ENCODE data around the gene SCAF1.
"Not testable (repeated sequence)": the region's sequence is repeated elsewhere in the genome, so short reads cannot be mapped to it uniquely, and the experiment has no call there.

Gene SCAF1

DNA sequence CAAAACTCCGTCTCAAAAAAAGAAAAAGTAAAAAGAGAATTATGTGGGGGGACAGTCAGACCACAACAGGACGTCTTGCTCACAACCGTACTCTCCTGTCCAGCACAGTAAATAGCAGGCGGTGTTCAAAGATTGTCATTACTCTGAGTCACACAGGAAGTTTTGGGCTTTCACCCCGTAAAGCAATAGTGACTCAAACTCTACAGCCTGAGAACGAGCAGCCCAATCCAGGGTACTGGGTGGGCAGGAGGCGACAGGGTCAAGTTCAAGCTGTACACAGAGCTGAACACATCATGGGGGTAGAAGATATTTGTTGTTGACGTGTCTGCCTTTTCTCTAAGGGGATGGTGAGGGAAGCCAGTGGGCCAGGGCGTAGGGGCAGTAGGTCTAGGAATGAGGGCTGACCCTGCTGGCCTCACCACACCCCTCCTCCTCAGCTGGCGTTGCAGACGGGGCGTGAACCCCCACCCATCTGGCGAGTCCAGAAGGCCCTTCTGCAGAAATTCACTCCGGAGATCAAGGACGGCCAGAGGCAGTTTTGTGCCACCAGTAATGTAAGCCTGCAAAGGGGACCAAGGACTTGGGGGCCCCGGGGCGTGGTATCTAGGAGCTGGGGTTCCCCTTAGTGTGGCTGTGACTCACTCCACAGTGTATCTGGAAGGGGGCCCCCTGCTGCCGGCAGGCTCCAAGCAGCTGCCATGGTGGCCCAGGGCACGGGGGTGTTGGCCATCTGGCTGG is 27.7 kb upstream of the SCAF1 start:
- FAIRE-seq: no peak

DNA sequence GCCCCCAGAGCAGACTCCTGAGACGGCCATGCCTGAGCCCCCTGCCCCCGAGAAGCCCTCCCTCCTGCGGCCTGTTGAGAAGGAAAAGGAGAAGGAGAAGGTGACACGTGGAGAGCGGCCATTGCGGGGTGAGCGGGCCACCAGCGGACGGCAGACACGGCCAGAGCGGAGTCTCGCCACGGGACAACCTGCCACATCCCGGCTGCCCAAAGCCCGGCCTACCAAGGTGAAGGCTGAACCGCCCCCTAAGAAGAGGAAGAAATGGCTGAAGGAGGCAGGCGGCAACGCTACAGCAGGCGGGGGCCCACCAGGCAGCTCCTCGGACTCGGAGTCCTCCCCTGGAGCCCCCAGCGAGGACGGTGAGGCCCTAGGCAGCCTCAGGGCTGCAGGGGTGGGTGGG is 26.1 kb upstream of the SCAF1 start:
- no peak for FAIRE-seq

DNA sequence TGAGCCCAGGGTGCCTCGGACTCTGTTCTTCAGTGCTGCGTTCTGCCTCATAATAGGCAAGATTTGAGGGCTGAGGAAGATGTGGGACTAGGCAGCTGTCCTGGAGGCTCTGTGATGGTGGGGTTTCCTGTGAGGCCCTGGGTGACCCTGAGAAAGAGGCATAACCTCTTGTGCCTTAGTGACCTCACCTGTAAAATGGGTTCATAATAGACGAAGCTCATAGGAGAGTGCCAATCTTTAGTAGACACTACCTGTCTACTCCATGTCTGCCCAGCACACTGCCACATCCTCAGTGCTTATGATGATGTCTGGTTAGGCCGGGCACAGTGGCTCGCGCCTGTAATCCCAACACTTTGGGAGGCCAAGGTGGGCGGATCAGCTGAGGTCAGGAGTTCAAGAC is 25.5 kb upstream of the SCAF1 start:
- FAIRE-seq: no peak

DNA sequence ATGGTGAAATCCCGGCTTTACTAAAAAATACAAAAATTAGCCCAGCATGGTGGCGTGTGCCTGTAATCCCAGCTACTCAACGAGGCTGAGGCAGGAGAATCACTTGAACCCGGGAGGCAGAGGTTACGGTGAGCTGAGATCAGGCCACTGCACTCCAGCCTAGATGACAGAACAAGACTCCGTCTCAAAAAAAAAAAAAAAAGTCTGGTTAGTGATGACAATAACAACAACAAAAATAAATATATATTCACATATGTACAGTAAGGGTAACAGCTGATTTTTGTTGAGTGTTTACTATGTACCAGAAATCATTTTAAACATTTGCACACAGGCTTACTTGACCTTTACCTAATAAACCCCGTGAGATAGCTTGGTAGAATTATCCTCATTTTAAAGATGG is 25.1 kb upstream of the SCAF1 start:
- no peak for FAIRE-seq

DNA sequence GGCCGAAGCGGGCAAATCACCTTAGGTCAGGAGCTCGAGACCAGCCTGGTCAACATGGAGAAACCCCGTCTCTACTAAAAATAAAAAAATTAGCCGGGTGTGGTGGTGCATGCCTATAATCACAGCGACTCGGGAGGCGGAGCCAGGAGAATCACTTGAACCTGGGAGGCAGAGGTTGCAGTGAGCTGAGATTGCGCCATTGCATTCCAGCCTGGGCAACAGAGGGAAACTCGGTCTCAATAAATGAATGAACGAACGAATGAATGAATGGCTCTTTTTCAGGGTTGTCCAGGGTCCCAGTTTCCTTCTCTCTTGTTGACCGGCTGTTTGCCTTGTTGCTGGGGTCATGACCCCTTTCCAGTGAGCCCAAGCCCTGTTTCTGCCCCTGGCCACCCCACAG is 24.1 kb upstream of the SCAF1 start:
- not testable (repeated sequence) for FAIRE-seq

DNA sequence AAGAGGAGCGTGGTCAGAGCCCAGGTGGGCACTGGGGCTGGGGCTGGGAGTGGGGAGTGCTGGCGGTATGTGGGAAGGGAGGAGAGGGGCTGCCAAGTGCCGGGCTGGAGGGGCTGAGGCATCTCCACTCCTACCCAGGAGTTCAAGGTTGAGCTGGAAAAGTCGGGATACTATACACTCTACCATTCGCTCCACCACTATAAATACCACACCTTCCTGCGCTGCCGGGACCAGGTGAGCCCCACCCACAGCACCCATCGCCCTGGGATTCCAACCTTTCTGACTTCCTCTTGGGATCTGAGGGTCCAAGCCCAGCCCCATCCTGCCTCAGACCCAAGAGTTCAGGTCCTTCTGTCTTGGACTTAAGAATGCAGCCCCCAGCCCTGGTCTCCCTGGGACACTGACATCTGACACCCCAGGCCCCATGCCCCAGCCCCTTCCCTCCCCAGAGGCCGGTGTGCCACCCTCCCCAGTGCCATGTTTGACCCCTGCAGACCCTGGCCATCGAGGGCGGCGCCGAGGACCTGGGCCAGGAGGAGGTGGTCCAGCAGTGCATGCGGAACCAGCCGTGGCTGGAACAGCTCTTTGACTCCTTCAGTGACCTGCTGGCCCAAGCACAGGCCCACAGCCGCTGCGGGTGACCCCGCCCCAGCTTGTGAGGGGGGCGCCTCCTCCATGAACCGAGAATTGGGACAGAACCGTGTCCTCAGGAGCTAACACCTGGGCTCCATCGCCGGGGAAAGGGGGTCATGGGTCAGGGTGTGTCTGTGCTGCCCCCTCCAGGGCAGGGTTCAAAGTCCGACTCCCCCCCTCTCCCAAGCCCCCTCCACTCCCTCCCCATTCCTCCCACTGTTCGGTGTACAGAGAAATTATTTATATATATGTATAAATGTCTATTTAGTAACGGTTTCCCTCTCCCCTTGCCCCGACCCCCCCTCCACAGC is 16.8 kb upstream of the SCAF1 start:
- FAIRE-seq: no peak

DNA sequence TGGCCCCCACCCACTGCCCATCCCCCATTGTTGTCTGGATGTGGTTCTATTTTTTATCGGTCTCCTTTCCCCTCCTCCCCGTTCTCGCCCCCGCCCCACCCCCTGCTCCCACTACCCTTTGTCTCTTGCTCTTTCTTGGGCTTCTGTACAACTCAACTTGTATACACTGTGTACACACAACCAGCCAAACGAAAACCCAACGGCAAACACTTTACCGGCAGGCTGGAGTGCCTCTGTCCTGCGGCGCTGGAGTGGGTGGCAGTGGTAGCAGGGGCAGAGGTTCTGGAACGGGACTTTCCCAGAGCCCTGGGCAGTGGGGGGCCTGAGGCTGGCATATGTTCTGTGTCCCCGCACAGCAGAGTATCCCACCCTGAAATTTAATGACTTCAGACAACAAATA is 15.8 kb upstream of the SCAF1 start:
- FAIRE-seq: no peak

DNA sequence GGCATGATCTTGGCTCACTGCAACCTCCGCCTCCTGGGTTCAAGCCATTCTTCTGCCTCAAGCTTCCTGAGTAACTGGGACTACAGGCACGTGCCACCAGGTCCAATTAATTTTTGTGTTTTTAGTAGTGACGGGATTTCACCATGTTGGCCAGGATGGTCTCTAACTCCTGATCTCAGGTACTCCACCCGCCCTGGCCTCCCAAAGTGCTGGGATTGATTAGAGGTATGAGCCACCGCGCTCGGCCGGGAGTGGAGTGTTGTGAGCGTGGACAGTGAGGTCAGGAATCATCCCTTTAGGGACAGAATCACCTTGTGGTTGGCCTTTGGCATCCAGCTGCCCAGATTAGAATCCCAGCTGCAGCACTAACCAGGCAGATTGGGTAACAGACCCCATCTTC is 12.3 kb upstream of the SCAF1 start:
- FAIRE-seq: no peak

DNA sequence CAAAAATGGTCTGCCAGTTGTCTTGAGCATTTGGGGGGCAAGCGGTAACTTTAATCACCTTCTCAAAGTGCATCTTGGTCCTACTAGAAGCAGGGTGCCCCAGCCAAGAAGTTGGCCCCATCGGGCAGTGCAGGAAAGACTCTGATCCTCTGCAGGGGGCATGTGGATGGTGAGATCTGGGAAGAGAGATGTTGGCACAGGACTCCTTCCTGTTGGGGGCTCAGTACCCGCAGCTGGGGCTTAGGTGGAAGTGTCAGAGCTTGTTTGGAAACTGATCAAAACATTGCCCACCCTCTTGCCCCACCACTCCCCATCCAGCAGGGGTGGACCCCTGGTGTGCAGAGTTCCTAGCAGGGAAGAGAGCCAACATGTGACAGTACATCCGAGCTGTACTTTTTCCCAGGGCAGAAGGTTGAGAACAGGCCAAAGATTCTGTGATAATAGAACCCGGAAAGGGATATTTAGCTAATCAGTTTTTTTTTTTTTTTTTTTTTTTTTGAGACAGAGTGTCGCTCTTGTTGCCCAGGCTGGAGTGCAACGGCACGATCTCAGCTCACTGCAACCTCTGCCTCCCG is 10.9 kb upstream of the SCAF1 start:
- no peak for FAIRE-seq

DNA sequence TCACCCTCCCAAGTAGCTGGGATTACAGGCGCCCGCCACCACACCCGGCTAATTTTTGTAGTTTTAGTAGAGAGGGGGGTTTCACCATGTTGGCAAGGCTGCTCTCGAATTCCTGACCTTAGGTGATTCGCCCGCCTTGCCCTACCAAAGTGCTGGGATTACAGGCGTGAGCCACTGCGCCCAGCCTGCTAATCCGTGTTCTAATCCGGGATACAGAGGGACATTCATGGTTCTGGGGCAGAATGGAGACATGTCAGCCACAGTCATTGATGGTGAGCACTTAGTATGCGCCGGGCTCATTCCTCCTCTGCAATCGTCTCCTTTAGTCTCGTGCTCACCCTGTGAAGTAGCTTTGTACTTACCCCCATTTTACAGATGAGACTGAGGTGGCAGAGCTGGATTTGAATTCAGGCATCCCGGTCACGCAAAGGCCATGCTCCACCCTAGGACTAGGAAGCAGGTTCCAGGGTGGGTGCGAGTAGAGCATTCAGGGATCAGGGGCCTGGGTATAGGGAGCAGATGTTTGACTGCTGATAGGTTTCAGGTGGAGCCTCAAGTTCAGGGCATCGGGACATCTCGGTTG is 10.3 kb upstream of the SCAF1 start:
- no peak for FAIRE-seq

DNA sequence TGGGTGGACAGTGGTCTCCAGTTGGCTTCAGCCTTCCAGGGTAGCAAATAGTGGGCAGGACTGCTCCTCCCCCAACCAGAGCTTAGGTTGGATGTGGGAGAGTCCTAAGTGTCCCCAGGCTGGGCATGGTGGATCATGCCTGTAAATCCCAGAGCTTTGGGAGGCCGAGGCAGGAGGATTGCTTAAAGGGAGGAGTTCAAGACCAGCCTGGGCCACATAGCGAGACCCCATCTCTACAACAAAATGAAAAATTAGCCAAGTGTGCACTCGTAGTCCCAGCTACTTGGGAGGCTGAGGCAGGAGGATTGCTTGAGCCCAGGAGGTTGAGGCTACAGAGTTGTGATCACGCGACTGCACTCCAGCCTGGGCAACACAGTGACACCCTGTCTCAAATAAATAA is 9.4 kb upstream of the SCAF1 start:
- no peak for FAIRE-seq

DNA sequence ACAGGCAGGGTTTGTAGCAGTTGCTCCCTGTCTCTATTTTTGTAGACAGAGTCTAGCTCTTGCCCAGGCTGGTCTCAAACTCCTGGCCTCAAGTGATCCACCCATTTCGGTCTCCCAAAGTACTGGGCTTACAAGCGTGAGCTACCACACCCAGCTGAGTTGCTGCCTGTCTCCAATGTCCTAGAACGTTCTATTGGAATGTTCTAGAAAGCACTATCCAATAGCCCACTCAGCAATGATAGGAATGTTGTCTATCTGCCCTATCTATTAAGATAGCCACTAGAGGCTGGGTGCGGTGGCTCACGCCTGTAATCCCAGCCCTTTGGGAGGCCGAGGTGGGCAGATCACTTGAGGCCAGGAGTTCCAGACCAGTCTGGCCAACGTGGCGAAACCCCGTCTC is 8.7 kb upstream of the SCAF1 start:
- FAIRE-seq: not testable (repeated sequence)

DNA sequence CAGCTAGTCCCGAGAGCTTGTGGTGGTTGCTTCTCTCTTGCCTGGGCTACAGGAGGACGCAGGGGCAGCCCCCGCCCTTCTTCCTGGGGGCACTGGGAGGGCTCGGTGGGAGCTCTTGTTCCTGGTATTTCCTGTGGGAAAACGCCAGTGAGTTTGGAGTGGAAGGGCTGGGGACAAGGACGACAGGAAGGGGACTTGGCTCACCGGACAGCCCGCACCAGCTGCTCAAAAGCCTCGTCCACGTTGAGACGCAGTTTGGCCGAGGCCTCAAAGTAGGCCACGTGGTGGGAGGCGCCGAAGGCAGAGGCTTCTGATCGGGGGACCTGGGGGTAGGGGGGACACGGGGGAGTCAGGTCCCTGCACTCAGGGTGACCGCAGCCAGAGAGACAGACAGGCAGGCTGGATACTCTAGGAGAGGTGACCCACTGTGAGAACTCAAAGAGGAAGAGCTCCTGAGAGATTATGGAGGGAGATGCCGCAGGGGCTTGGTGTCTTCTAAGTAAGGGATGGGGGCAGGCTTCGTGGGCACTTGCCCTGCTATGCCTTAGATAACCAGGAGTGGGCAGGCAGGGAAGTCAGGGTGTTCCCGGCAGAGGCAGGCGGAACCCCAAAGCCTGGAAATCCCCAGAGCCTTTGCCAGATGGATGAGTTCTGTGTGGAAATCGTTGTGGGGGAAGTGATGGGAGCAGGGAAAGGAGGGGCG is 6.3 kb upstream of the SCAF1 start:
- no peak for FAIRE-seq

DNA sequence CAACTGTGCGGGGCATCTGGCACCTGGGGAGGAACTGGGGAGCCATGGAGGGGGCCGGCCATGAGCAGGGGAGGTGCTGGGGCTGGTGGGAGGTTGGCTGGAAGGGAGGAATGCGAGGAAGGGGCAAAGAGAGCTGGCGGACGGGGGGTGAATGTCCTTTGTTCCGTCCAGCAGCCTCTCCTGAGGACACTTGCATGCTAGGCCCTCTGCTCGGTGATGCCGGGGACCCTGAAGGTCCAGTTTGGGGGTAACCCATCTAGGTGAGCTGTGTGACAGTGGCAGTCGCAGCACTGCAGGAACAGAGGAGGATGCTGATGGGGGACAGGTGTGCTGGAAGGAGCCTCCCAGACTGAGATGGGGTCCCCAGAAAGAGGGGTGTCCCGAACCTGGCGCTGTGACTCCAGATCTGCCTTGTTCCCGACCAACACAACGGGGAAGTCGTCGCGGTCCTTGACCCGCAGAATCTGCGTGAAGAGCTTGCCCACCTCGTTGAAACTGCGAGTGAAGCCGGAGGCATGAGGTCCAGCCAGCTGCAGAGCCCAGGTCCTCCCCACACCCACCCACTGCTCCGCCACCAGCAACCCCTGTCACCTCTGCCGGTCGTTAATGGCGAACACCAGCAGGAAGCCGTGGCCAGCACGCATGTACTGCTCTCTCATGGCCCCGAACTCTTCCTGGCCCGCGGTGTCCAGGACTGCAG is 5.6 kb upstream of the SCAF1 start:
- no peak for FAIRE-seq

DNA sequence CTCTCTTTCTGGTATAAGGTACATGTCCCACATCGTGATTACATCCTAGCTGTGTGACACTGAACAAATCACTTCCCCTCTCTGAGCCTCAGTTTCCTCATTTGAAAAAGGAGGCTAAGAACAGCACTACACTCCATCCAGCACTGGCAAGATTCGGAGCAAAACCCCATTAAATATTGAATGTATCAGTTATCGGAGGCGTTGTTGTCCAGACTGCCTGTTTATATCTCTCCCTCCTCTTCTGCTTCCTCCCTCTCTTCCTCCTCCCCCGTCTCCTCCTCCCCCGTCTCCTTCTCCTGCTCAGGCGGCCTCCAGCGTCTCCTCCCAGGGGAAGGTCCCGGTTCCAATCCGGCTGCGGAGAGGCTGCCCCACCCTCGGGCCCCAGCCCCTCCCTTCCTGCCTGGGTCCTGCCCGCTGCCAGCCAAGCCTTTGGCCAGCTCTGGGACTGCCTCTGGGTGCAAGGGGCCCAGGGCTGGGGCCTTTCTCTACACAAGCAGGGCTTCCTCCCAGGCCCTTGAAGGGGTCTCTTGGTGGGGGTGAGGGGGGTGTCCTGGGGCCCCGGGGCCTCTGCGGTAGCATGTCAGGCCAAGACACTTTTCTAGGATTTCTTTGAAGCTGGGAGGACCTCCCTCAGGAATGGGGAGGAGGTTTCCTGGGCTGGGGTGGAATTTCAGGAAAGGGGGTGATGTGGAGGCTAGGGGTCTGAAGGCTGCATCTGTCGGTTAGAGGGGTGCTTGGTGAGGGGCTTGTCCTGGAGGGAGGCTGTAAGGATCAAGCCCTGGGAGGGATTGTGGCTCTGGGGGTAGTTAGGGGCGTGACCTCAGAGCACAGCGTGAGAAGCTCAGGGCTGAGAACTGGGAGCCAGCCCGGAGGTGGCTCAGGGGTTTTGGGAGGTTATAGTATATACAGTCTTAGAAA is 3.9 kb upstream of the SCAF1 start:
- FAIRE-seq: no peak

DNA sequence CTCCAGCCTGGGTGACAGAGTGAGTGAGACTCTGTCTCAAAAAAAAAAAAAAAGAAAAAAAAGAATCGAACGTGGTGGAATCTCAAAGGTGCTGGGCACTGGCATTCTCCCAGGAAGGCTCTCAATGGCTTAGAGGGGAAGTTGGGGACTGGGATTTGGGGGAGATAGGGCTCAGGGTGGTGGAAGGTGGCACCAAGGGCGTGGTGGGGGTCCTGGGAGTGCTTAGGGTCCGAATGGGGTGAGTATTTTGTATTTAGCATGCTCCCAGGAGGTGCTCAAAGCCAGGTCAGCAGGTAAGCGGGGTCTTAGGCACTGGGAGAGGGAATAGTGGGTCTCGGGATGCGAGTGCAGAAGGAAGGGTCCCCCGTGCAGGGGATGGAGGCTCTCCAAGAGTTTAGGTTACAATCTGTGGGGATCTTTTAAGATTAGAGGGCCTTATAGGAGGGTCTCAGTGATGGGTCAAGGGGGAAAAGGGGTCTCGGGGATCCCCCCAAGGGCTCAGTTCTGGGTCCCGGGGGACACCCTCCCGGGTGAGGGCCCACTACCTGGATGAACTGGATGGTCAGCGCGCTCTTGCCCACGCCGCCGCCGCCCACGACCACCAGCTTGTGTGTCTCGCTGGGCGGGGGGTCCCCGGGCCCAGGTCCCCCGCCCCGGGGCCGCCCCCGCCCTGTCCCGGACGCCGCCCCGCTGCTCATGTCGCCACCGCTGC is 2.5 kb upstream of the SCAF1 start:
- no peak for FAIRE-seq

DNA sequence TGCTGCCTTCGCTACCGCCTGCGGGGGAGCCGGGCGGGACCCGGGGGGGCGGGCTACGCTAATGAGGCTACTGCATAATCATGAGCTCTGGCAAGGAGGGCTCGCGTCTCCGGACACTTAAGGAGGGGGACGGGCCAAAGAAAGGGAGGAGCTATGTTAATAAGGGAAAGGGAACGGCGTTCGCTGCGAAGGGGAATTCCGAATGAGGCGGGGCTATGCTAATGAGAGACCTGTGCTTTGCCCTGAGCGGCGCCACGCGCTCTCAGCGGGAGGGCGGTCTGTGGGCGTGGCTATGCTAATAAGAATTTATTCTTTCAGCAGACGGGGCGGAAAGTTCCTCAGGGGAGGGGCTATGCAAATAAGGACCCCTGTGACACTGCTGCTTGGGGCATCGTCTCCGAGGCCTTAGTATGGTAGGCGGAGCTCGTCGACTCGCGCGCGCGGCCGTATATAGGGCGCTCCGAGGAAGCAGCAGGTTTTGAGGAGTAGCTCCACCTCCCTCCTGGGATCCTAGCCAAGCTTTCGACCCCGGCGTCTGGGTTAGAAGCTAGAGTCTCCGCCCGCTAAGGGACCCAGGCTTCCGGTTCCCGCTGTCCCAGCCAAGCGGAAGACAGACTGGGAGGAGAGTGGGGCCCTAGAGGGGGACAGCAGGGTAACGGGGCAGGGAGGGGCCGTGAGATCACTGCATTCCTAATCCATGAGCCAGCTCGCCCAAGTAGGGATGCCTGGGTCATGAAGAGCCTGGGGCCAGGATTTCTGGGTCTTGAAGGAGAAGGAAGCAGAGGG is 1.7 kb upstream of the SCAF1 start, which contains the start of gene RRAS:
TSS of gene RRAS (minus strand) at position 31 of the 786 bp plus-strand sequence. CDS start 45 bp downstream, outside the sequence.
- peak; percentile 58 for FAIRE-seq

DNA sequence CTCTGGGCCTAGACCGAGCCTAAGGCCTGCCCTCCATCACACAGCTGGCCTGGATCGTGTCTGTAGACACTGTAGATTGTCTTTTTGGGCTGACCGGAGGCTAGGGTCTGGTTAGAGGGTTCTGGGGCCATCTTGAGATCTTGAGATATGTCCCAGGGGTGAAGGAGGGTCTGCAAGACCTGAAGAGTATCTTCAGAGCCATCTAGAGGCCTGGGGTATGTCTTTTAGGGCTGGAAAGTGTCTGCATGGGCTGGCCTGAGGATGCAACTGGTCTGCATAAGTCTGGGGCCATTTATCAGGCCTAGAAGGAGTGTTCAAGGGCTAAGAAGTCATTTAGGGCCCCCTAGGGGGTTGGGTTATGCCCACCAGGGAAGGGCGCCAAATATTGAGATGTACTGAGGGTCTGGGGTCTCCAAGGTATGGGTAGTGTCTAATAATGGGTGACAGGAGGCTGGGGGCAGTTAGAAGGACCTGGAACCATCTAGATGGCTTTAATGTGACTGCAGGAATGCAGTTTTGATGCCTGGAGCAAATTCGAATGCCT is 555 bp downstream of the SCAF1 start:
- FAIRE-seq: no peak

DNA sequence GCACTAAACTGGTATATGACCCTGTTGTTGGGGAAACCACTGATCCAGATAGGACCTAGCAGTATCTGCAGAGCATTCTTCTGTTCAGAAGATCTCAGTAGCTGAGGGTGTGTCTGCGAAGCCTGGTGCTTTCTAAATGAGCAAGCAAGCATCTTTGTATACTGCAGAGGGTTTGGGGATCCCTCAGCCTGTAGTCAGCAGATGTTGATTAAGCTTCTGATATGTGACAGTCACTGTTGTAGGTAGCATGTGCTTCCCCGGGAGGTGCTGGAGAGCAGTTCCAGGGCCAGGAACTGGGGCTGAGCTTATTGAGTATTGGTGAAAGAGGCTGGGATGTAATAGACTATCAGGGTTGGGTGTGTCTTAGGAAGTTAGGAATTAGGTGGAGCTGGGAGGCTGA is 1.5 kb downstream of the SCAF1 start:
- FAIRE-seq: no peak

Data from islet of Langerhans (tissue), 1 donor.